Activated CD4-positive, alpha-beta T cell treated with anti-CD3 and anti-CD28 coated beads for 4 hours (primary cell): ENCODE data around the gene ZNF22.
"Not testable (repeated sequence)": the region's sequence is repeated elsewhere in the genome, so short reads cannot be mapped to it uniquely, and the experiment has no call there.

ENCODE experiments used
- DNase-seq, 2 donors: peaks; one replicate each; pipeline ENCODE4 v3.0.0-alpha.2; 2020

The ZNF22 gene

DNA sequence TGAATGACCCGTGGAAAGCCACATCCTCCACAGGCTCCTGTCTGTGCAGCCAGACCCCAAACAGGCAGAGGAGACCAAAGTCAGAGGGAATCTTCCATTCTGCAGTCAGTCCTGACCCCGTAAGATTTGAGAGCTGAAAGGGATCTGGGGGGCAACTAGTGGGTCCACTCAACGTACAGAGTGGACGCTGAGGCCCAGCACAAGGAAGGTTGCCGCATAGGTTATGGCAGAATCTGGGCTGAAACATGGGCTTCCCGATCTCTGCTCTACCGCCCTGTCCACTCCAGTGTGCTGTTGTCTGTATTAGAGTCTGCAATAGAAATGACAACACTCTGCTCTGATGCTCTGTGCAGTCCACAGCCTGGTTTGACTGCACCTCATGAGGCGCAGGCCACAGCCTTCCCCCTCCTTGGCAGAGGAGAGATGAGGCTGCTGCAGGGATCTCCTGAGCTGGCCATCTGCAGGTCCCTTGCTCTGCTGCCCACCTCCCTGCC, 7.9 kb upstream of the ZNF22 start:
- no peak for DNase-seq

DNA sequence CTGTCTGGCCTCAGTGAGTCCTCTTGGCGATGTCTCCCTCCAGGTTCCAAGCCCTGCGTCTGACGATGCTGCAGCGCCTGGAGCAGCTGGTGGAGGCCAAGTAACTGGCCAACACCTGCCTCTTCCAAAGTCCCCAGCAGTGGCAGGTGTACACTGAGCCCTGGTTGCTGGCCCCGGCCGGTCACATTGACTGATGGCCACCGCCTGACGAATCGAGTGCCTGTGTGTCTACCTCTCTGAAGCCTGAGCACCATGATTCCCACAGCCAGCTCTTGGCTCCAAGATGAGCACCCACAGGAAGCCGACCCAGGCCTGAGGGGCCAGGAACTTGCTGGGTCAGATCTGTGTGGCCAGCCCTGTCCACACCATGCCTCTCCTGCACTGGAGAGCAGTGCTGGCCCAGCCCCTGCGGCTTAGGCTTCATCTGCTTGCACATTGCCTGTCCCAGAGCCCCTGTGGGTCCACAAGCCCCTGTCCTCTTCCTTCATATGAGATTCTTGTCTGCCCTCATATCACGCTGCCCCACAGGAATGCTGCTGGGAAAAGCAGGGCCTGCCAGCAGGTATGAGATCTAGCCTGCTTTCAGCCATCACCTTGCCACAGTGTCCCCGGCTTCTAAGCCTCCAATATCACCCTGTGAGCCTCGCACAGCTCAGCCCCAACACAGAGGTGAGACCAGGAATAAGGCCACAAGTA, 7.3 kb upstream of the ZNF22 start:
- DNase-seq, result no peak

- DNase-seq, result no peak
These were observed 6.6 kb upstream of the ZNF22 start for GRCh38 chr10:44993922-44994751.

DNA sequence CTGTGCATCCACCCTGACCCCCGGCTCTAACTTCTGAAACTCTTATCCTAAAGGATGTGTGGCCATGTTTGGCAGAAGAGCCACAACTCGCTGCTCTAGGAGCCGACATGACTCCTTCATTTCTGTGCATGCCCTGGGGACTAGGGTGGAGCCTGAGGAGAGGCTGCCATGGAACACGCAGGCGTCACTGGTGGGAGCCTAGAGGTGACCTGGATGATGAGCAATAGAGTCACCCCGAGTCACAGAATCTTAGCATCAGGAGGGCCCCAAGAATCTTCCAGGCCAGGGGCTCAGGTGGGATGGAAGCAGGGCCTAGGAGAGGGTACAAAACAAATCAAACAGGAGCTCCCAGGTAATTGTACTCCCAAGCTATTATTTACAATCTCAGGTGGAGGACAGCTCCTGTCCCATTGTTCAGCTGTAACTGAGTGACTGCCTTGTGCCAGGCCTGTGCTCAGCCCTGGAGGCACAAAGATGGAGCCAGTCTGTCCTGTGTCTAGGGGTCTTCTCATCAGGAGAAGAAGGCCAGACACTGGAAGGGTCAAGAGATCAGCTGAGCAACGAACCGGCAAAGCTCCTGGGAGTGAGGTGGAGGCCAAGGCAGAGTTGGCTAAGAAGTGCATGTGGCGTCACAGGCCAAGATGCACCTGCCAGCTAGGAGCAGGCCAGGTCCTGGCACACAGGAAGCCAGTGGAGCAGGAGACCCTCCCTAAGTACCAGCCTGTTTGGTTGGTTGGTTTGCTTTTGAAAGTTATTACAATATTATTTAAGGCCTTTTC, 5.8 kb upstream of the ZNF22 start:
- no peak for DNase-seq

DNA sequence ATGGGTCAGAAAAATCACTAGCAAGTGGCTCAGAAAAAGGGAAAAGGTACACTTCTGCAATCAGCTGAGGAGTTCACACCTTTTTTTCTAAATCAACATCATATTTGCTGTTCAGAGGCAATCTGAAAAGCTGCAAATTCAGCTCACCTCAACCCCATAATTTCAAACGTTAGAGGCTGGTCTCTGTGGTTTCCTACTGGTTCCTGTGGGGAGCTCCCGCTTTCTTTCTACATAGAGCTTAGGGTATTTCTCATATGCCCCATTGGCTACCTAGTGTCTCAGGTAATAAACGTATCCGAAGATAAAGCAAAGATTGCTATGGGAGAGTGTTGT, 5.2 kb upstream of the ZNF22 start:
- no peak for DNase-seq

DNA sequence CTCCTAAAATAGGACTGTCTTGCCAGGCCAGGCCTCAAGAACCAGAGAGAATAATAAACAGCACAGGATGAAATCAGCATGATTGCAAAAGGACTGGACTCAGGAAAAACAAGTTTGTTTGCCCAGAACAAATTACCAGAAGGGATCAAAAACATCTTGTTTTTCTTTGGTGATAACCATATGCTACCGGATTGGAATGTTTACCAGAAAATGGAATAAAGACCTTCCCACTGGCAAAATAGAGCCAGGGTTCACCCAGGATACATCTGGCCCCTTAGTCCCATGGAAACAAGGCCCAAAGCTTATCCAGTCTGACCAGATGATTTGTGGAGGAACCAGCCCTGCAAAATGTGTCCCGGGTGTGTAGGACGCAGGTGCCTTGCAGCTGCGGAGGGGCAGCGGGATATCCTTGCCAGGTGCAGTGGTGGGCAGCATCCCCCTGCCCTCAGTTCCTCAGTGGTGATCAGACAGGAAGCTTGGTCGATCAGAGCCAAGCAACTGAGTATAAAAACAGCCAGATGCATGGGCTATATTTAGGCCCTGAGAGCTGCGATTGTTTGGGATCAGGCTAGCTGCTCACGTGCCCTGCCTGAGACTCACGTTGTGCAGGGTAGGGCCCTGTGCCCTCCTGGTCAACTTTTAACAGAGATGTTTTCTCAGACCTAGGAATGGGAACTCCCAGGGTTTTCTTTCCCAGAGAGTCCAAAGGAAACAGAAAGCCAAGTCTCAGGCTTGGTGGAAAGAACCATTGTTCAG, 4.6 kb upstream of the ZNF22 start:
- DNase-seq, result no peak

DNA sequence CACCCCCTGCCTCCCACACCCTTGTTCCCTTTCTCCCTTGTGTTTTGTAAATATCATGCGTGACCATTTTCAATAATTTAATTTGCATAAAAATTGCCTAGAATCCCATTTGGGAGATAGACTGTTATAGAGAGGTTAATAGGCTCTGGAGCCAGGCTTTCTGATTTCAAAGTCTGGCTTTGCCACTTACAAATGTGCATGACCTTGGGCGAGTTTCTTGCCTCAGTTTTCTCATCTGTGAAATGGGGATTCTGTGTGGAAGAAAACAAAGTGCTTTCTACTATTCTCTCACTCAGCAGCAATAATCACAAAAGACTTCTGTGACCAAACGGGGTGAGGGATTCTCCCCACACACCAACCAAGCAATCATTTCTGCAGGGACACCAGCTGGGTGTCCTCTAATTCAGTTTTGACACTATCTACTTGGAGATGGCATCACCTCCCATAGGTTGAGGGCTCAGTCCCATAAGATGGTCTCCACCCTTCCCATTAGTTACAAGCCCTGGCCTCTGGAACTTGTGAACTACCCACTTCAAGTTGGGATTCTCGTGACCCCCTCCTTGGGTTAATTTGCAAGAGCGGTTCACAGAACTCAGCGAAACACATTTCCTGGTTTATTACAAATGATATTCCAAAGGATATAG, 3.5 kb upstream of the ZNF22 start:
- DNase-seq, result no peak

DNA sequence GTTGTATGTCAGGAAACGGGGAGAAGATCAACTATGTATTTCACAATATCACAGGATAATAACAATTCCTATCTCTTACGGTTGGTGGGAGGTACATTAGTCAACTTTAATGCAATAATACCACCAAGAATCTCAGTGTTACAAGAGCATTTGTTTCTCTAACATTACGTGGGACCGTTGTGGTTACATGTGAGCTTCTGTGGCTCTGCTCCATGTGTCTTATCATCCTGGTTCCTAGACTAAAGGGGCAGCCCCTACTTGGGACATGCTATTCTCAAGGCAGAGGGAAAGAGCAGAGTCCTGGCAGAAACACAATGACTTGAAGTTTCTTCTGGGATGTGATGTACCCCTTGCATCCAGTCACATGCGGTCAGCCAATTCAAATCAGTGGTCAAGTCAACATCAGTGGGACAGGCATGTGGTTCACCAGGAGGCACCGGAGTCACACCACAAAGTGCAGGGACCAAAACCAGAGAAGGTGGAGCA, 2.5 kb upstream of the ZNF22 start:
- DNase-seq, result no peak

- no peak for DNase-seq
These were observed 478 bp upstream of the ZNF22 start for GRCh38 chr10:45000138-45000751.

DNA sequence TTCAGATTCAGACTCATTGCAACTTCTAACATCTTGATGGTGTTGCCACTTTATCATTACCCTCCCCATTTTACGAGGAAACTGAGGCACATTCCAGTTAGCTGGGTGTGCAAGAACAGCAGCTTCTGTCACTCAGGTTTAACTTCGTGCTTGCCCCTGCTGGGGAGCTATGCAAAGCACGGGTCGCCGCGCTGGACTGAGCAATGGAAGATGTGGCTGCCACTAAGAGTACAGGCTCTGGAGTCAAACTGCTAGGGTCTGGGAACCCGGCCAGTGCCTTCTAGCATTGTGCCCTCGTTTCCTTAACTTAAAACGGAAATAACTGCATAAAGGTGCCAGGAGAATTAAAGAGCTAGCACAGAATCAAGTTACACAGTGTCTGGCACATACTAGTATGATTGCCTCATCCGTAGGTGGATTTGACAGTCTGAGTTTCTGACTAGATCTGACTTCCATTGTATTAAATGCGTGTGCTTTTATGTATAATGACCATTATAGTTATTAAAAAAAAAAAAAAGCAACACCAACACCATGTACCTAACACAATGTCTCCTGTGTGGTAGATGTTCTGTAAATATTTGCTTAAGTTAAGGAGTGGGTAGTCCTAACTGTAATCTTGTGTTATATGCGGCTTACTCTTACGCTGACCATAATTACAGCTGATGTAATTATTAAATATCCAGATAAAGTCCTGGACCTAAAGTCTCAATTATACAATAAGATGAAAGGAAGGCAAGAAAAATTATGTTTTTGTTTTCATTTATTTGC, 842 bp downstream of the ZNF22 start:
- peak; percentile 39 to 42 for DNase-seq

DNA sequence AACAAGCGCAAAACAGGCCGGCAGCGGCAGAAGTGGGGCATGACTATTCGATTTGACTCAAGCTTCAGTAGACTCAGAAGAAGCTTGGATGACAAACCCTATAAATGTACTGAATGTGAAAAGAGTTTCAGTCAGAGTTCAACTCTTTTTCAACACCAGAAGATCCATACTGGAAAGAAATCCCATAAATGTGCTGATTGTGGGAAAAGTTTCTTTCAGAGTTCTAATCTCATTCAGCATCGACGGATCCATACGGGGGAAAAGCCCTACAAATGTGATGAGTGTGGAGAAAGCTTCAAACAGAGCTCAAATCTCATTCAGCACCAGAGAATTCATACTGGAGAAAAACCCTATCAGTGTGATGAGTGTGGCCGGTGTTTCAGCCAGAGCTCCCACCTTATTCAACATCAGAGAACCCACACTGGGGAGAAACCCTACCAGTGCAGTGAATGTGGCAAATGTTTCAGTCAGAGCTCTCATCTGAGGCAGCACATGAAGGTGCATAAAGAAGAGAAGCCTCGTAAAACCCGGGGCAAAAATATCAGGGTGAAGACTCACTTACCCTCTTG, 2.8 kb downstream of the ZNF22 start:
- no peak for DNase-seq

DNA sequence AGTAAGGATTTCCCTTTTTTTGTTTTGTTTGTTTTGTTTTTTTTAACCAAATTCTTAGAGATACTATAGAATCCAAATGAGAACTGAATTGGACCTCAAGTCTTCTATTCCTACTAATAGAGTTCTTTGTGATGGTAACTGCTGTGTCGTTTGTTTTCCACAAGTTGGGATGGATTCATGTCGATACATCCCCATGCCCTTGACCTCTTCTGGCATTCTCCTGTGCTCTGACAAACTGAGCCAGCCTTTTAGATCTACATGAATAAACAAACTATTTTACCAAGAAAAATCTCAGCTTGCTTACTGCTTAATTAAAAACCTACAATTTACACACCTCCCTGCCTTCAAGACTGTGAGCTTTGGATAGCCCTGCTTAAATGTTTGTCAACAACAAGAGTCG, 3.9 kb downstream of the ZNF22 start:
- DNase-seq, result no peak

DNA sequence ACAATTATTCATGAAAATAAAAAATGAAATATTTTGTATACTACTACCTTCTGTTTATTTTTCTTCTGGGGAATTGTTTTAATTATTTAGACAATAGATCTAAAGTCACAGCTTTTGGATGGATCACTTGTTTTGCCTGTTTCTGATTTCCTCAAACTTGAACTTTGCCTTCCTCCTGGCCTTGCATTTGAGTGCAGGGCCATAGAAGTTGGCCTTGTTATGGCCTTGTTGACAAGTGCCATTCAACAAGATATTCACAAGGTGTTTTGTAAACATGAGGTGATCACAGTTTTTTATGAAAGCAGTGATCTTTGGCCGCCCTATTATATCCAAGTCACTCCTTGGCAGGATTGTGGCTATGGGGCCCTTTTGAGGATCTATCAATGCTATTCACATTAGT, 4.6 kb downstream of the ZNF22 start:
- no peak for DNase-seq

GRCh38 chr10:45006276-45007030, 5.7 kb downstream of the ZNF22 start:
- DNase-seq, result no peak

- DNase-seq, result peak; percentile 4 to 16
These were observed 7.9 kb downstream of the ZNF22 start for GRCh38 chr10:45008524-45009161.

GRCh38 chr10:45014557-45014956, 13.8 kb downstream of the ZNF22 start:
- not testable (repeated sequence) for DNase-seq

GRCh38 chr10:45015590-45015989, 14.9 kb downstream of the ZNF22 start:
- DNase-seq, result no peak

DNA sequence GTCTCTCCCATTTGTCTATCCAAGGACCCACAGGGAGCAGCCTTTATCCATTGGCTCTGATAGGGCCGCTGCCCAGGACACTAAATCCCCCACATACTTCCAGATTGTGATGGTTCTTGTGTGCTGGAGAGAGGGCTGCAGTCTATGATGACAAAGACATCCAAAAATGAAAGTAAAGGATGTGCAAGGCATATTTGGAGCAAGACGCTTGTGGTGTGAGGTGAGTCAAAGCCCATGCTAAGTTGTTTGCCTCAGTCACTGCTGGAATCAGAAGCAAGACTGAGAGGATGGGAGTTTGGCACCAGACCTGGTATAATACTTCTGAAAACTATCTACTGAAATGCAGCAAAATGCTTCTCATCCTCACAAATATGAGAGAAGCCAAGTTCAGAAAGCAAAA, 22.7 kb downstream of the ZNF22 start:
- no peak for DNase-seq

GRCh38 chr10:45034301-45034700, 33.6 kb downstream of the ZNF22 start:
- DNase-seq, result no peak
